Vagina (tissue), 2 donors: ENCODE data around the gene ERVK3-1.
"Not testable (repeated sequence)": the region's sequence is repeated elsewhere in the genome, so short reads cannot be mapped to it uniquely, and the experiment has no call there.

Experiments
- CTCF ChIP-seq, 3 experiments: fragments of 450-650 bp in 2 of 3; fragments of 200-600 bp in 1 of 3; sonication (generic) in 1 of 3; IDR thresholded peaks; one replicate each; pipeline ENCODE4 v1.5.1; 2017 to 2019; ENCODE audit warnings: antibody characterized with exemption in 3 of 3, mild to moderate bottlenecking in 2 of 3, moderate library complexity in 2 of 3
- POLR2A ChIP-seq, 2 donors: fragments of 450-650 bp; IDR thresholded peaks; one replicate each; pipeline ENCODE4 v1.6.1; 2017; ENCODE audit warnings: antibody characterized with exemption in 2 of 2, mild to moderate bottlenecking in 2 of 2, moderate library complexity in 2 of 2
- POLR2AphosphoS5 ChIP-seq, 2 donors: sonication (generic); formaldehyde crosslinking; IDR thresholded peaks; one replicate each; pipeline ENCODE4 v1.9.0; 2017; ENCODE audit warnings: antibody characterized with exemption in 2 of 2, mild to moderate bottlenecking in 2 of 2, low read depth in 1 of 2; ENCODE audit not compliant: insufficient read depth in 1 of 2

GRCh38 chr19:58258259-58258658, 46.9 kb upstream of the ERVK3-1 start:
- TF ChIP-seq CTCF (IDR thresholded peaks at IDR 0.05); POLR2A (IDR thresholded peaks at IDR 0.05); POLR2AphosphoS5 (IDR thresholded peaks at IDR 0.05; ENCODE audit: insufficient read depth in 1 of 2, low read depth in 1 of 2): not testable (repeated sequence)
